Measurements from ENCODE around the gene ZNF654. TPM values are rescaled to one million over a fixed set of nuclear protein-coding genes. Genes with fewer than 3 reads are reported as not detected.

Gene ZNF654
- total RNA-seq, 1 donor from 2014 or later, result 18.7 TPM

DNA sequence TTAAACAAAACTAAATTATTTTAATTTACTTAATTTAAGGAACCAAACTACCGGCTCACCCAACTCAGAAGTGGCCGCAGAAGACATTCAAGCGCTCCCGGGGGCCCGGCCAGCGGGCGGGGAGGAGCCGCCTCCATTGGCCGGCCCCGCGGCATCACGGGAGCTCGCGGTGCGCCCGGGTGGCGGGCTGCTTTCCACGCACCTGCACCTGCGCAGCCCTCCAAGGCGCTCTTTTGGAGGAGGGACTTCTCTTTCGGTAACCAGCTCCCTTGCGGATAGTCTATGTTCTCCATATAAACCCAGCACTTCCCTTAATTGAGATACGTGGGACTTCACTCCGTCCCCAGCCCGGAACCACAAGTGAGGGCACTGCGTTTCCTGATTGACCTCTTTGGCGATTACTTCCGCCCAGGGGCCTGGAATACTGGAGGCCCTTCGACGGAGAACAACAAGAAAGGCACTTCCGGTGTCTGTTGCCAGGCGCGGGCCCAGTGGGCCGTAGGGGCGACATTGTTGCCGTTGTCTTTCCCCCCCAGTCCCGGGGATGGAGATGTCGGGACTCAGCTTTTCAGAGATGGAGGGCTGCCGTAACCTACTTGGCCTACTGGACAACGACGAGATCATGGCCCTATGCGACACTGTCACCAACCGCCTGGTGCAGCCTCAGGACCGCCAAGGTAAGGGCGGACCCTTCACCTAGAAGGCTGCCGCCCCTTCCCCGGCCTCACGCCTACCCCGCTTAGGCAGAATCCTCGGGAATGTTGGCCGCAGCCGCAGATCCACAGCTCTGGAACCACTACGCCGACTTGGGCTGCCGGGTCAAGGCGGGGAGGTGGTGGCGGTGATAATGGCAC, 90.7 kb downstream of the ZNF654 start, which contains the start of gene C3orf38:
Gene C3orf38 (plus strand): TSS at position 451 of the 854 bp plus-strand sequence. CDS start 94 bp downstream, at position 545.
- Histone ChIP-seq H3K4me3 (ENCODE audit: insufficient read depth, low read depth, low read length) (peak within 1 kb of the TSS; percentile 99), H4K20me1 (ENCODE audit: insufficient read depth, low read length) (peaks cover 8% of the 10 kb centered on the region), H3K27me3 (ENCODE audit: insufficient read depth, low read length) (no peaks in the 10 kb centered on the region), H3K4me2 (ENCODE audit: low read length) (peak within 1 kb of the TSS; percentile 96), H3K36me3 (ENCODE audit: insufficient read depth, low read length) (peaks cover 11% of the 10 kb centered on the region), H3K9ac (ENCODE audit: low read length) (peak within 1 kb of the TSS; percentile 99), H2AFZ (ENCODE audit: low read depth, low read length) (peak within 1 kb of the TSS; percentile 99), H3K9me3 (ENCODE audit: insufficient read depth, low read depth, low read length) (no peaks in the 10 kb centered on the region), H3K27ac (ENCODE audit: low read depth, low read length) (peak within 1 kb of the TSS; percentile 92), H3K4me1 (ENCODE audit: insufficient read depth, low read length) (peaks cover 13% of the 10 kb centered on the region), H3K79me2 (ENCODE audit: insufficient read depth, low read length) (peaks cover 66% of the 10 kb centered on the region)
- Mint-ChIP-seq H3K4me1 (ENCODE audit: low read depth, unreplicated experiment) (peaks cover 7% of the 10 kb centered on the region), H3K36me3 (ENCODE audit: low read depth, unreplicated experiment) (no peaks in the 10 kb centered on the region), H3K9me3 (ENCODE audit: unreplicated experiment) (no peaks in the 10 kb centered on the region), H3K27me3 (ENCODE audit: low read depth, unreplicated experiment) (no peaks in the 10 kb centered on the region), H3K4me3 (ENCODE audit: unreplicated experiment) (peak within 1 kb of the TSS; percentile 92), H3K27ac (ENCODE audit: unreplicated experiment) (peak within 1 kb of the TSS; percentile 71)
- peak; percentile 89 for DNase-seq (ENCODE audit: low read depth)
- TF ChIP-seq EZH2 (IDR thresholded peaks at IDR 0.05; ENCODE audit: insufficient read depth, low read length), result no peak
- TF ChIP-seq, protein P1, sequence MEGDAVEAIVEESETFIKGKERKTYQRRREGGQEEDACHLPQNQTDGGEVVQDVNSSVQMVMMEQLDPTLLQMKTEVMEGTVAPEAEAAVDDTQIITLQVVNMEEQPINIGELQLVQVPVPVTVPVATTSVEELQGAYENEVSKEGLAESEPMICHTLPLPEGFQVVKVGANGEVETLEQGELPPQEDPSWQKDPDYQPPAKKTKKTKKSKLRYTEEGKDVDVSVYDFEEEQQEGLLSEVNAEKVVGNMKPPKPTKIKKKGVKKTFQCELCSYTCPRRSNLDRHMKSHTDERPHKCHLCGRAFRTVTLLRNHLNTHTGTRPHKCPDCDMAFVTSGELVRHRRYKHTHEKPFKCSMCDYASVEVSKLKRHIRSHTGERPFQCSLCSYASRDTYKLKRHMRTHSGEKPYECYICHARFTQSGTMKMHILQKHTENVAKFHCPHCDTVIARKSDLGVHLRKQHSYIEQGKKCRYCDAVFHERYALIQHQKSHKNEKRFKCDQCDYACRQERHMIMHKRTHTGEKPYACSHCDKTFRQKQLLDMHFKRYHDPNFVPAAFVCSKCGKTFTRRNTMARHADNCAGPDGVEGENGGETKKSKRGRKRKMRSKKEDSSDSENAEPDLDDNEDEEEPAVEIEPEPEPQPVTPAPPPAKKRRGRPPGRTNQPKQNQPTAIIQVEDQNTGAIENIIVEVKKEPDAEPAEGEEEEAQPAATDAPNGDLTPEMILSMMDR (IDR thresholded peaks at IDR 0.05; ENCODE audit: insufficient read depth, low read depth, low read length), result no peak
- peak; percentile 69 for FAIRE-seq

DNA sequence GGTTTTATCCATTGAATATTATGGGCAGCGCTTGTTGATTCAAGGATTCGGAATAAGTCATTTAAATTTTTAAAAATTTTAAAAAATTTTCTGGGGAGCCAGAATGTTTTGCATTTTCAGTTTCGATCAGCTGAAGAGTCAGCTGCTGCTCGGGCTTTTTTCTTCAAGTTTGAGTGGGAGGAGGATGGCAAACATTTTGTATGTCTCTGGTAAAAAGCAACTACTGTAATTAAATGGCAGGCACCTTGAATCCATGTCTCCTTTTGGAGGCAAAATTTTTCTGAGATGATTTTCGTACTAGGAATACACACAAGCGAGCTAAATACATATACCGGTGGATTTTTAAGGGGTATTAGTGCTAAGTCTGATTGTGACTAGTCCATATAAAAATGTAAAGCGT, 91.3 kb downstream of the ZNF654 start:
- TF ChIP-seq EZH2 (IDR thresholded peaks at IDR 0.05; ENCODE audit: insufficient read depth, low read length), result no peak
- TF ChIP-seq, protein P1 (IDR thresholded peaks at IDR 0.05; ENCODE audit: insufficient read depth, low read depth, low read length), result no peak
- Mint-ChIP-seq H3K36me3 (ENCODE audit: low read depth, unreplicated experiment) (no peaks in the 10 kb centered on the region), H3K9me3 (ENCODE audit: unreplicated experiment) (no peaks in the 10 kb centered on the region), H3K27ac (ENCODE audit: unreplicated experiment) (peak overlapping the region; percentile 71), H3K4me1 (ENCODE audit: low read depth, unreplicated experiment) (peaks cover 7% of the 10 kb centered on the region), H3K27me3 (ENCODE audit: low read depth, unreplicated experiment) (no peaks in the 10 kb centered on the region), H3K4me3 (ENCODE audit: unreplicated experiment) (peak overlapping the region; percentile 92)
- no peaks in the 10 kb centered on the region for H3K9me3 ChIP-seq (ENCODE audit: insufficient read depth, low read depth, low read length)
- H2AFZ ChIP-seq (ENCODE audit: low read depth, low read length), result peak overlapping the region; percentile 99
- H3K4me1 ChIP-seq (ENCODE audit: insufficient read depth, low read length), result peaks cover 13% of the 10 kb centered on the region
- H3K4me2 ChIP-seq (ENCODE audit: low read length), result peak overlapping the region; percentile 96
- peak overlapping the region; percentile 99 for H3K4me3 ChIP-seq (ENCODE audit: insufficient read depth, low read depth, low read length)
- H3K9ac ChIP-seq (ENCODE audit: low read length), result peak overlapping the region; percentile 99
- peaks cover 71% of the 10 kb centered on the region for H3K79me2 ChIP-seq (ENCODE audit: insufficient read depth, low read length)
- peak; percentile 4 for DNase-seq (ENCODE audit: low read depth)
- H3K27me3 ChIP-seq (ENCODE audit: insufficient read depth, low read length), result no peaks in the 10 kb centered on the region
- peaks cover 8% of the 10 kb centered on the region for H4K20me1 ChIP-seq (ENCODE audit: insufficient read depth, low read length)
- H3K36me3 ChIP-seq (ENCODE audit: insufficient read depth, low read length), result peaks cover 11% of the 10 kb centered on the region
- peak overlapping the region; percentile 92 for H3K27ac ChIP-seq (ENCODE audit: low read depth, low read length)
- no peak for FAIRE-seq

Data from astrocyte (in vitro differentiated cells and primary cell).